HG02973 (cell line): ENCODE data around the gene RELN.

Source experiments
- ATAC-seq: cut with Tn5 transposase; IDR thresholded peaks from one replicate; pipeline ENCODE4 v1.9.1; 2021; ENCODE audit warnings: moderate library complexity; ENCODE audit not compliant: unreplicated experiment

The RELN gene

GRCh38 chr7:103423467-103424179 is 565.8 kb downstream of the RELN start:
- no peak for ATAC-seq
